HG03196 (cell line): ENCODE data around the gene ECD.
"Not testable (repeated sequence)": the region's sequence is repeated elsewhere in the genome, so short reads cannot be mapped to it uniquely, and the experiment has no call there.

Experiments
- ATAC-seq: cut with Tn5 transposase; IDR thresholded peaks from one replicate; pipeline ENCODE4 v1.9.1; 2021; ENCODE audit not compliant: unreplicated experiment

The ECD gene

DNA sequence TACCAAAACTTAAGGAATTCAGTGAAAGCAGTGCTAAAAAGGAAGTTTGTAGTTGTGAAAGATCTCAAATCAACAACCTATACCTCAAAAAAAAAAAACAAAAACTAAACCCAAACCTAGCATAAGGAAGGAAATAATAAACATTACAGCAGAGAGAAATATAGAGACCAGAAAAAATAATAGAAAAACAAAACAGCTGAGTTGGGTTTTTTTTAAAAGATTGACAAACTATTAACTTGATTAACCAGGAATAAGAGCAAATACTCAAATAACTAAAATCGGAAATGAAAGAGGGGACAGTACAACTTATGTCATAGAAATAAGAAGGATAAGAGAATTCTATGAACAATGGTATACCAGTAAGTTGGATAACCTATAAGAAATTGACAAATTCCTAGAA, 6.7 kb downstream of the ECD start:
- no peak for ATAC-seq

DNA sequence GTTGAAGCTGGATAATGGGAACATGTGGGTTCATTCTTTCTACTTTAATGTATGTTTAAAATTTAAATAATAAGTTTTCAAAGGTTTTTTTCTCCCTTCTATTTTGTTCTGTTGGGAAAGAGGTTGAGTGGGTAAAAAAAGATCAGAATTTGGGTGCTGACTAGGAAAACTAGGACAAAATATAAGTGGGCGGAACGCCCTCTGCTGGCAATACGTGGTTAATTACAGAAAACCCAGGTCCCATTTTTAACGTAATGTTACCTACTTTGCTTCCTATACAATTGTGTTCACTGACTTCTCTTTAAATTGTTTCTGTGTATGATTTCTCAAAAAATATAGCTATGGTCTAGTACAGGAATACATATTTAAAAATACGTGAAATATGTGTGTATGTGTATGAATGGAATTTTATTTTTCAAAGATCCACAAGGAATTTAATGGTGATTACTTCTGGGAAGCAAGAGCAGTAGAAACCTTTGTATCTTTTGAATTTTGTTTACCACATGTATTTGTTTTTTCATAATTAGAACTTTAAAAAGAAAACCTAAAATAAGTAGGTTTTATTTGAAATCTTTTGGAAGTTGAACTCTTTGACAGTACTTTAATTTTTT, 8.7 kb downstream of the ECD start:
- no peak for ATAC-seq

DNA sequence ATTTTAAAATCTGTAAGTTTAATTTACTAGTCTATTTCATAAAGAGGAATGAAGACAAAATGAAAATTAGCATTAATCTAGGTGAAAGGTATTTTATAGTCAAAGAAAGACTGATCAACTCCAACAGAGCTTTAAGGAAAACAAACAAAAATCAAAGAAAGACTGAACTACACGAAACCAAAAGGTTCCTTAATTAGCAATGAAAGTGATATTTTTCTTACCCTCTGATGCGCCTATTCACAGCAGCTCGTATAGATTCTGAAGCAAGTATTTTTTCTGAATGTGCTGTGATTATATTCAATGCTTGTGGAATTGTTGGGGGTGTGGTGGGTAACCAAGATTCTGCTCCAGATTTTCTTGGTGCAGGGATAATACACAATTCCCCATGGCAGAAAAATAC, 11.8 kb downstream of the ECD start:
- ATAC-seq, result no peak

DNA sequence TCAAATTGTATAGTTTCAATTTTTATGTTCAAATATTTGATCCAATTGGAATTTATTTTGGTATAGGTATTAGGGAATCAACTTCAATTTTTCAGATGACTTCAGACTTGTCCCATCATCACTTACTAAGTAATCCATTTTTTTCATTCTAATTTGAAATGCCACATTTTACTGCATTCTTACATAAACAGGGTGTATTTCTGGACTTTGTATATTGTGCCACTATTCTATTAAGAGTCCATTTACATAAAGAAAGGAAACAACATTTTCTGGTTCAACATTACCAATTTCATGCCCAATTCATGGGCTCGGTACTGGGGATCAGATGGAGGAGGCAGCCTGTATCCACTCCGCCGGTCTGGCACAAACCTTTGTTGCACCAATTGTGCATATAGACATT, 15.8 kb downstream of the ECD start:
- ATAC-seq, result no peak

DNA sequence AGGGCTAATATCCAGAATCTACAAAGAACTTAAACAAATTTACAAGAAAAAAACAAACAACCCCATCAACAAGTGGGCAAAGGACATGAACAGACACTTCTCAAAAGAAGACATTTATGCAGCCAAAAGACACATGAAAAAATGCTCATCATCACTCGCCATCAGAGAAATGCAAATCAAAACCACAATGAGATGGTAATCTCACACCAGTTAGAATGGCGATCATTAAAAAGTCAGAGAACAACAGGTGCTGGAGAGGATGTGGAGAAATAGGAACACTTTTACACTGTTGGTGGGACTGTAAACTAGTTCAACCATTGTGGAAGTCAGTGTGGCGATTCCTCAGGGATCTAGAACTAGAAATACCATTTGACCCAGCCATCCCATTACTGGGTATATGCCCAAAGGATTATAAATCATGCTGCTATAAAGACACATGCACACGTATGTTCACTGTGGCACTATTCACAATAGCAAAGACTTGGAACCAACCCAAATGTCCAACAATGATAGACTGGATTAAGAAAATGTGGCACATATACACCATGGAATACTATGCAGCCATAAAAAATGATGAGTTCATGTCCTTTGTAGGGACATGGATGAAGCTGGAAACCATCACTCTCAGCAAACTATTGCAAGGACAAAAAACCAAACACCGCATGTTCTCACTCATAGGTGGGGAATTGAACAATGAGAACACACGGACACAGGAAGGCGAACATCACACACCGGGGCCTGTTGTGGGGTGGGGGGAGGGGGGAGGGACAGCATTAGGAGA, 17.0 kb downstream of the ECD start:
- ATAC-seq, result not testable (repeated sequence)

DNA sequence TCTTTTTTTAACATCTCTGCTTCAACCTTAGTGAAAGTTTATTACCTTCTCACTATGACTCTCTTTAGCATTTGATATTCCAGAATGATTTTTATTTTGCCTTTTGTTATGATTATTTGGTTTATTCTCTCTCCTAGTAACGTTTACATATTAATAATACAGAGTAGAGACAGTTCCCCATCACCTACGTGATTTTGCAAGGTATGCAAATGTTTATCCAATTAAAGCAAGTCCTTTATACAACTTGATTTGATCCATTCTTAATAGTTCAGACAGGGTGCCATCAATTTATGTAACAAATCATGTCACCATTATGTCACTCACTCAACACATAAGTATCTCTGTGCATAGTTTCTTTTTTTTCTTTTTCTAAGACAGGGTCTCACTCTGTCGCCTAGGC, 26.2 kb downstream of the ECD start:
- no peak for ATAC-seq

DNA sequence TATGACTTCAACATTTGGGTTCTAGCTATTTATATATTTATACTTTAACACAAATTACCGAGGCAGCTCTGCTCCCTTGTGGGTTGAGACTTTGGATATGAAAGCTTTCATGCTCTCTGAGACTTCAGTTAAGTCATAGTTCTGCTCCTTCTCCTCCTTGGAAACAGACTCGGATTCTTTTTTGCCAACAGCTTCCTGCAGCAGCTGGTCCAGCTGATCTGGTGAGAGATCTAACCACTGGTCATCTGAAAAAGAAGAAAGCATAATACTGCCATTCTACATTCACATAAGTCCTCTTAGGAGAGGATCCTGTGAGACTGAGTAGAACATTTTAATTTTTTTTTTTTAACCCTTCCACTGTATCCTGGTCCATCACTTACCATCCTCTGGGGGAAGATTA, 28.6 kb downstream of the ECD start:
- ATAC-seq, result no peak

DNA sequence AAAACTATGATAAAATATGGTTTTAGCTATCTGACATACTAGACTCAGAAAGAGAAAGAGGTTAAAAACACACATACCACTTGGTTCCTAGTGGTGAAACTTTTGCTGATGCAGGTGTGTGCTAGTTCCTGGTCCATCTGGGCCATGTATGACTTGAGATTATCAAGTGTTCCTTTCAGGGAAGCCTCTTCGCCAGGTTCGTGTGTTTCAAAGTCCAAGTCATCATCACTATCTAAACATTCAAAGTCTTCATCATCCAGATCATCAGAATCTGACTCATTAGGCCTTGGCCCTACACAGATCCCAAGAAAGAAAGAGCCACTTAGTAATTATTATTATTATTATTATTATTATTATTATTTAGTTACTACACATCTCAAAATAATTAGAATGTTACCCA, 31.2 kb downstream of the ECD start:
- no peak for ATAC-seq

DNA sequence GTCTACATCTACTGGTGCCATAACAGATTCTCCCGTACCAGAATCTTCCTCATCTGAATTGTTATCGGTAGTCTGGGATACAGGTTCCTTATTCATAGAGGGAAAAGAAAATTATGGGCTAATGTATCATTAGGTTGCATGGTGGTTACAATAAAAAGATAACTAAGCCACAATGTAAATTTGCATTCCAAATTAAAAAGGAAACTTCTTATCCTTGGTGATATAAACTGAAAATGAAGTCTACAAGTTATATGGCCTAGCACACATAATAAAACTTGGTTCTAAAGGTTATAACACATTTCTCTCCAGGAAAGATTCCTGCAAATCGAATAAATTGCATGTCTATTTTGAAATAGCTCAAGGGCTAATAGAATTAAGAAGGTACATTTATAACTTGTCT, 33.1 kb downstream of the ECD start:
- ATAC-seq, result no peak

DNA sequence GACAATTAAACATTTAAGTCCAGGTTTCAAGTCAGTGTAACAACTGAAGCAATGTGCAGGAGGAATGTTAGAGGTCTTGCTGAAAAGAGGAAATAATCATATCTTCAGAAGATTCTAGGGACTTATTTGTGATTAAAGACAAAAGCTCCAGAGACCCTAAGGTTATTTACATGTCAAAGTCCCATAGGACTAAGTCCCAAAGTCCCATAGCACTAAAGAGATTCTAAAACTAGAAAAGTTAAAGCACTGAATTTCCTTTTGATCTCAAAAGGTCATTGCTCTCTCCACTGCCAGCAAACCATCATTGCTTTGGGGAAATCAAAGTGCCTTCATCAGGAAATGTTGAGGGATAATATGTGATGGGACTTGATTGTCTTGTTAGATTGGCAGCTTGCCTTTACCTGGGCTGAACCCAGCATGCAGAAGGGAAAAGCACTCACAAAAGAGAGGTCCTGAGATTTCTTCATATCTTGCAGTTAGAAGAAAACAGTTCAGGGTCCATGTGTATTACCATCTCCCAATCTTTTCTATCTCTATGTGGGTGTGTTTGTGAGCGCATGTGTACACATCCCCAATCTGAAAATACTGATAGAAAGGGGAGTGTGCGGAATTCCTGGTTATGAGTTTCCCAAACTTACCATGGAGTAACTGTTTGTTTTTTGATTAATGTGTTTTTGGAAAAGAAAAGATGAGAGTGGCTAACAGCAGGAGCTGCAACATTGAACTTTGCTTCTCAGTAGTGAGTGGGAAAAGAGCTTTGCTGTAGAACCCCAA, 35.7 kb downstream of the ECD start:
- no peak for ATAC-seq

DNA sequence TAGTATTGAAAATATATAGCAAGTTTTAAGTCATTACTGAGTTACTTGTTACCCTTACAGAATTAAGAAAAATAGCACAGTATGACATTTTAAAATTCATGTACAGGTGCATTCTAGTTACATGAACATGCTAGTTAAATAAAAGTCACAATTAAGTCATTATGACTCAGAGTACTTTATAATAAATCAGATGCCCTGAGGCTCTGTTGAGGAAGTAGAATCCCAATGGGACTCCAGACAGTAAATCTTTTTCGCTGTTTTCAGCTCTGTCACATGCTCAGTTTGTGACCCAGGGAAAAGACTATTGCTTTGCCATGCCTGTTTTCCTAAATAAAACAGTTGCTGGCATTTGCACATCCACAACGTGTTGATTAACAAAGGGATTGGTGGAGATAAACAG, 36.5 kb downstream of the ECD start:
- no peak for ATAC-seq

DNA sequence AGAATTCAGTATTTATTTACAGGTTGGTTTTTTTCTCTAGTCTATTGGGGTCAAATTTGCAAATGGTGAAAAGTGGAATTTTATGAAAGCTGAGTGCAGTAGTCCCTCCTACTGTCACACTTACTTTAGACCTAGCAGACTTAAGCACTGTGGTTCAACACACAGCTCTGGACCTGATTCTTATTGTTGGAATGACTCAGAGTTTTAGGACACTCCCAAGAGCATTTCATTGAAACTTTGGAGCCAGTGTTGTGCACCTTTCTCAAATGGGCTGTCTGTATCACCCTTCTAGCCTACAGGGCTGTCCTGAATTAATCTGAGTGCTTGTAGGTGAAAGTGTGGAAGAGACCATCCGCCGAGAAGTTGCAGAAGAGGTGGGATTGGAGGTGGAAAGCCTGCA, 41.5 kb downstream of the ECD start:
- ATAC-seq, result no peak

DNA sequence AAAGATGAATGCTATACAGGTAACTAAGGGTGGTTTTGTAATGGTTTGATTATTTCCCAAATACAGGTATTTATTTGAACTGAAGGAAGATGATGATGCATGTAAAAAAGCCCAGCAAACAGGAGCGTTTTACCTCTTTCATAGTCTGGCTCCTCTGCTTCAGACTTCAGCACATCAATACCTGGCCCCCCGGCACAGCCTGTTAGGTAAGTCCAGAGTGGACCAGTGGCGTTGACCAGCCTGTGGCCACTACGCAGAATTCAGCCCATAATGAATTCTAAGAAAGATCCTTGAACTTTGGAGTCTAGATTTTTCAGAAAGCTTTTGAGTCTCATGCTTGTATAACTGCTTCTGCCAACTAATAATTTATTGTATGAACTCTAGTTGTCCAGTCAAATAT, 47.9 kb downstream of the ECD start:
- ATAC-seq, result no peak

DNA sequence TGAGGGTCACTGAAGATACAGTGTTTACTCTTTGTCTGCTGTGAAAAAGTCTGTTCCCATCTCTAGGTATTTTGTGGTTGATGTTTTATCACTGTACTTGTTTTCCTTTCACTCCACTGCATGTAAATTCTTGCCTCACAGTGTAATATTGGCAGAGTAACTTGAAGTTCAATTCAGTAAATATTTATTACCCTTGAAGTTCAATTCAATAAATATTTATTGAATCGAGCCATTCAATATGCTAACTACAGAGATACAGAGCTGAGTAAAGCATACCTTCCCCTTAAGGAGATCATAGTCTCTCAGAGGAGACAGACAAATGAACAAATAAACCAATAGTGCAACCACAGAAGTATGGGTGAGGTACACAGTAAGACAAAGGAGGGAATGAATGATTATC, 48.4 kb downstream of the ECD start:
- no peak for ATAC-seq

DNA sequence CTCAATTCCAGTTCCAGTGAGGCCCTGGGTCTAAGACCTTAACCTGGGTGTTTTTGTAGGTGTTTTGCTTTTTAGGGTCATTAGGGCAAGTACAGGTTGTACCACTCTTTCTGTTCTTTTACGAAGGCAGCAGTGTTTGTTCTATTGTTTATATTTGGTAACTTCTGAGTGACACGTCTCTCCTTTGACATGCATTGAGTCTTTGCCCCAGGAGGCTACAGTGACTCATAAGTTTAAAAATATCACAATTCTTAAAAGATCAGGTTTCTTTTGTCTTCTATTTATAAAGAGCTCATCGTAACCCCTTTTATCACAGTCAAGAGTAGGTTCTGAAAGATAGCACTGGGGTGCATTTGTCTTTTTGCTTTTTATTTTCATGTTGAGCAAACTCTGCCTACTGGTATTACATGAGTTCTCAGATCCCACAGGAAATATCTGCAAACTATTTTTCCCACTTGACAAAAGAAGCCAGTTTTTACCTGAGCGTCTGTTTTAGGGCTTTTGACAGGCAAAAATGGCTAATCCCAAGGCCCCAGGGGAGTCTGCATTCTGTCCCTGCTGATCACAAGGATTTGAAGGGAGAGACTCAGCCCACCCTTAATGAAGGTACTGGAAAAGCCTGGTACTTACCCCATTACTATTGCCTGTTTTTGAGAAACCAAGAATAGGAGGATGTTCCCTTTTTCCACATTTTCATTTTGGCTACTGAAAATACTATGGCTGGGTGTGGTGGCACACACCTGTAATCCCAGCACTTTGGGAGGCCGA, 49.6 kb downstream of the ECD start:
- ATAC-seq, result peak; percentile 70

DNA sequence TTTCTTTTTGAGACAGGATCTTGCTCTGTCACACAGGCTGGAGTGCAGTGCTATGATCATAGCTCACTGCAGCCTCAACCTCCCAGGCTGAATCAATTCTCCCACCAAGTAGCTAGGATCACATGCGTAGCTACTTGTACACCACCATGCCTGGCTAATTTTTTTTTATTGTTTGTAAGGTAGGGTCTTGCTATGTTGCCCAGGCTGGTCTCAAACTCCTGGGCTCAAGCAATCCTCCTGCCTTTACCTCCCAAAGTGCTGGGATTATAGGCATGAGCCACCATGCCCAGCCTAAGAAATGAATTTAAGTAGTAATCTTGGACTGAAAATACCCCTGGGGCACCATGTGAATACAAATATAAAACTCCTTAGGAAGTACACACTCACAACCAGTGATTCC, 51.8 kb downstream of the ECD start:
- no peak for ATAC-seq

DNA sequence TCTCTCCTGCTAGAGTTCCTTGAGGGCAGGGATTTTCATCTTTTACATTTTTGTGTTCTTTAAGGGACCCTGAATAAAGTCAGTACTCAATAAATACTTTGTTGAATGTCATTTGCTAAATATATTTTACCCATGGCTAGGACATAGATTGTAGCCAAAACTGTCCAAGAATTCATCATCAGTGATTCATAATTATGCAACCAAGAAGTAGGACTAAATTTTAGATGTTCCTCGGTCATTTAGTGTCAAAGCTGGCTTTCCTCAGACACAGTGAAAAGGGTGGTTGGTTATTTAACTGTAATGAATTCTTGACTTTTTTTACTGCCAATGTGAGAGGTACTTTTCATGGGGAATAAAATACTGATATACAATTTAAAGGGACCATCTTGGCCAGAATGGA, 54.3 kb downstream of the ECD start:
- no peak for ATAC-seq

DNA sequence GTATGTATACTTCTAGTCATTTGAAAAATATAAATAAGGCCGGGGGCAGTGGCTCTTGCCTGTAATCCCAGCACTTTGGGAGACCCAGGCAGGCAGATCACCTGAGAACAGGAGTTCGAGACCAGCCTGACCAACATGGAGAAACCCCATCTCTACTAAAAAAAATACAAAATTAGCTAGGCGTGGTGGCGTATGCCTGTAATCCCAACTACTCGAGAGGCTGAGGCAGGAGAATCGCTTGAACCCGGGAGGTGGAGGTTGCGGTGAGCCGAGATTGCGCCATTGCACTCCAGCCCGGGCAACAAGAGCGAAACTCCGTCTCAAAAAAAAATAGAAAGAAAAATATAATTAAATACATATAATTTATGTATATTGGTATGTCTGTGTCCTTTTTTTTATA, 55.8 kb downstream of the ECD start:
- ATAC-seq, result not testable (repeated sequence)

DNA sequence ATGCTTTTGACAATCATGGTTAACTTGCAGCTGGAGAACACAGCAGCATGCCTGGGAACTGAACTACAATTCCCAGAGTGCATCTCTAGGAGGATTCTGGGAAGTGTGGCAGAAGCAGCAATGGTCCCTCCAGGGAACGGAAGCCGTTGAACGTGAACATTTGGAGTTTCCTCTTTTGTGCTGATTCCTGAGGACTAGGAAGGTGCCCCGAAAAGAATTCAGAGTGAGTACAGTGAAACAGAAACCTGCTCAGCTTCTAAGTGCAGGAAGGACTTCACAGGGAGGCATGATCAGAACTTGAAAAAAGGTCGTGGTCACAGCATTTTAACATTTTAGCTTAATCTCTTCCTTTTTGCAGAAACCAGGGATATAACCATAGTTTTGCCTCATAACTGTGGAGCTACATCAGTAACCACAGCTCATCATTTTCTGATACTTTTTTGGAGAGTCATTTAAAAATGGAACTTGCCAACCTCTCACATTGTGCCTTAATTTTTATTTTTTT, 57.4 kb downstream of the ECD start, which contains the start of gene NUDT13:
NUDT13 (plus strand) TSS at position 111 of the 505 bp plus-strand sequence. CDS start 3,911 bp downstream, outside the sequence.
- ATAC-seq, result no peak

DNA sequence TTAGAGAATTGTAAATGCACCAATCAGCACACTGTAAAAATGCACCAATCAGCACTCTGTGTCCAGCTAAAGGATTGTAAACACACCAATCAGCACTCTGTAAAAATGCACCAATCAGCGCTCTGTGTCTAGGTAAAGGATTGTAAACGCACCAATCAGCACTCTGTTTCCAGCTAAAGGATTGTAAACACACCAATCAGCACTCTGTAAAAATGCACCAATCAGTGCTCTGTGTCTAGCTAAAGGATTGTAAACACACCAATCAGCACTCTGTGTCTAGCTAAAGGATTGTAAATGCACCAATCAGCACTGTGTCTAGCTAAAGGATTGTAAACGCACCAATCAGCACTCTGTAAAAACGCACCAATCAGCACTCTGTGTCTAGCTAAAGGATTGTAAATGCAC, 58.6 kb downstream of the ECD start:
- not testable (repeated sequence) for ATAC-seq

DNA sequence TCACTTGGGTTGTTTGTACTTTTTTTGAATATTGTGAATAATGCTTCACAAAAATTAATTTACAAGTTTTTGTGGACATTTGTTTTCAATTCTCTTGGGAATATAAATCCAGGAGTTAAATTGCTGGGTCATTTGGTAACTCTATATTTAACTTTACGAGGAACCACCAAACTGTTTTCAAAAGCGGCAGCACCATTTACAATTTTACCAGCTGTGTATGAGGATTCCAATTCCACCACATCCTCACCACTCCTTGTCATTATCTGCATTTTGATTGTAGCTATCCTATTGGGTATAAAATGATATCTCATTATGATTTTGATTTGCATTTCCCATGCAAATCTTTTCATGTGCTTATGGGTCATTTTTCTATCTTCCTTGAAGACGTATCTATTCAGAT, 61.5 kb downstream of the ECD start:
- no peak for ATAC-seq
